Caco-2 (cell line): Measurements from ENCODE around the gene RBM4. TPM values are rescaled to one million over a fixed set of nuclear protein-coding genes. Genes with fewer than 3 reads are reported as not detected.
A peak's percentile ranks its signal among the peaks of the same experiment; 100 is the strongest.

ENCODE experiments used
- BruUV-seq: library from RNA; stranded (reverse); fragments of 400-500 nt; replicated peaks from 2 replicates; lab custom pipeline; 2021; lab: Mats Ljungman, UMichigan
- CTCF ChIA-PET: fragments of 300-600 bp; sonication (Branson Sonifier 250); formaldehyde crosslinking; loops from one replicate; lab custom pipeline; 2022; ENCODE audit warnings: antibody characterized with exemption; lab: Charles Lee
- POLR2A ChIA-PET: fragments of 300-600 bp; sonication (Branson Sonifier 250); formaldehyde crosslinking; loops from one replicate; lab custom pipeline; 2022; ENCODE audit warnings: antibody characterized with exemption; lab: Charles Lee
- DNase-seq, 2 experiments: peaks; one replicate each; pipeline versions ENCODE4 v3.0.0 to v3.0.0-alpha.2; 2020 to 2022
- H3K27me3 ChIP-seq: replicated peaks from 2 replicates; pipeline ENCODE4 v1.6.0; 2011; ENCODE audit warnings: low read length; ENCODE audit not compliant: control insufficient read depth, insufficient read depth
- H3K36me3 ChIP-seq: 2 replicates; pipeline ENCODE4 v1.5.1; 2011; ENCODE audit warnings: low read length; ENCODE audit not compliant: control insufficient read depth, insufficient read depth
- H3K4me1 ChIP-seq: fragments of 250-450 bp; sonication (Bioruptor Pico); 2 replicates; pipeline ENCODE4 v1.5.1; 2020; ENCODE audit warnings: mild to moderate bottlenecking
- H3K4me3 ChIP-seq: 2 replicates; pipeline ENCODE4 v1.5.1; 2011; ENCODE audit warnings: low read depth, mild to moderate bottlenecking, control low read depth, low read length
- H3K9me3 ChIP-seq: fragments of 250-450 bp; sonication (Bioruptor Pico); 2 replicates; pipeline ENCODE4 v1.5.1; 2020; ENCODE audit warnings: mild to moderate bottlenecking, moderate library complexity
- H3K27ac Mint-ChIP-seq: one replicate; pipeline ENCODE4 v1.8.0; 2022; ENCODE audit warnings: mixed read lengths; ENCODE audit not compliant: unreplicated experiment
- H3K27me3 Mint-ChIP-seq: one replicate; pipeline ENCODE4 v1.8.0; 2022; ENCODE audit warnings: mixed read lengths; ENCODE audit not compliant: insufficient read depth, unreplicated experiment
- H3K36me3 Mint-ChIP-seq: one replicate; pipeline ENCODE4 v1.8.0; 2022; ENCODE audit warnings: mild to moderate bottlenecking, mixed read lengths; ENCODE audit not compliant: insufficient read depth, unreplicated experiment
- H3K4me1 Mint-ChIP-seq: one replicate; pipeline ENCODE4 v1.8.0; 2022; ENCODE audit warnings: low read depth, mixed read lengths; ENCODE audit not compliant: unreplicated experiment
- H3K4me3 Mint-ChIP-seq: one replicate; pipeline ENCODE4 v1.8.0; 2022; ENCODE audit warnings: mild to moderate bottlenecking, moderate library complexity, mixed read lengths; ENCODE audit not compliant: unreplicated experiment
- H3K9me3 Mint-ChIP-seq: one replicate; pipeline ENCODE4 v1.8.0; 2022; ENCODE audit warnings: mixed read lengths; ENCODE audit not compliant: unreplicated experiment
- intact Hi-C: fragments of 100-400 bp; cut with micrococcal nuclease; formaldehyde crosslinking; loops from one replicate; pipeline ENCODE4 v1.10.0; 2022; ENCODE audit not compliant: unreplicated experiment
- total RNA-seq: library from RNA; stranded (reverse); gene quantifications from 2 replicates; pipeline ENCODE4 v1.2.3, GENCODE V29; 2022
- TF ChIP-seq, protein P1 (sequence below), 2 experiments: fragments of 200-600 bp in 1 of 2; IDR thresholded peaks; 1 replicate in 1 of 2; 2 replicates in 1 of 2; pipeline versions ENCODE4 v1.5.1 to v1.8.0; 2011 to 2022; ENCODE audit warnings: antibody characterized with exemption in 1 of 2, control low read depth in 1 of 2, inconsistent platforms in 1 of 2, low read depth in 1 of 2, low read length in 1 of 2, mild to moderate bottlenecking in 1 of 2, moderate library complexity in 1 of 2; ENCODE audit not compliant: insufficient read depth in 1 of 2, severe bottlenecking in 1 of 2, unreplicated experiment in 1 of 2

The RBM4 gene
- total RNA-seq, 1 experiment from 2014 or later: 257 TPM

DNA sequence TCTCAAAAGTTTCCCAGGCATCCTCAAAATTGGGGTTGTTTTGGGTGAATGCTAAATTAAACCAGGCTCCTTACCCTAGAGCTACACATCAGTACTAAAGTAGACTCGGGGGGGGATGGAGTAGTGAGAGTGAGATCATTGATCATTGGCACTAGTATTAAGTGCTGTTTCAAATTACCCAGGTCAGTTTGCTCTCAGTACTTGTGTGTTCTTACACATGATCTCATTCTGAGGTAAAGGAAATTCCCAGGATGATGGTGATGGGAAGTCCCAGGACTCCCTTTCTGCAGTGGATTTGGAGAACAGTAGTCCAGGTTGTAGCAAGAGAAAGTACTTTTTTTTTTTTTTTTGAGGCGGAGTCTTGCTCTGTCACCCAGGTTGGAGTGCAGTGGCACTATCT is 12.5 kb downstream of the RBM4 start:
- H3K4me3 Mint-ChIP-seq: no peak overlapping the region
- peak overlapping the region; percentile 50 for H3K27ac Mint-ChIP-seq
- intact Hi-C loops: no loop called here
- Histone ChIP-seq H3K9me3 (no peaks in the 10 kb centered on the region), H3K4me1 (no peaks in the 10 kb centered on the region), H3K4me3 (no peak overlapping the region), H3K27me3 (no peaks in the 10 kb centered on the region), H3K36me3 (peaks cover 2% of the 10 kb centered on the region; the same call in 1 of the 2 replicates)
- no peaks in the 10 kb centered on the region for H3K9me3 Mint-ChIP-seq
- peaks cover 13% of the 10 kb centered on the region for H3K4me1 Mint-ChIP-seq
- no TSS peak for BruUV-seq
- no peak for DNase-seq
- TF ChIP-seq, protein P1, sequence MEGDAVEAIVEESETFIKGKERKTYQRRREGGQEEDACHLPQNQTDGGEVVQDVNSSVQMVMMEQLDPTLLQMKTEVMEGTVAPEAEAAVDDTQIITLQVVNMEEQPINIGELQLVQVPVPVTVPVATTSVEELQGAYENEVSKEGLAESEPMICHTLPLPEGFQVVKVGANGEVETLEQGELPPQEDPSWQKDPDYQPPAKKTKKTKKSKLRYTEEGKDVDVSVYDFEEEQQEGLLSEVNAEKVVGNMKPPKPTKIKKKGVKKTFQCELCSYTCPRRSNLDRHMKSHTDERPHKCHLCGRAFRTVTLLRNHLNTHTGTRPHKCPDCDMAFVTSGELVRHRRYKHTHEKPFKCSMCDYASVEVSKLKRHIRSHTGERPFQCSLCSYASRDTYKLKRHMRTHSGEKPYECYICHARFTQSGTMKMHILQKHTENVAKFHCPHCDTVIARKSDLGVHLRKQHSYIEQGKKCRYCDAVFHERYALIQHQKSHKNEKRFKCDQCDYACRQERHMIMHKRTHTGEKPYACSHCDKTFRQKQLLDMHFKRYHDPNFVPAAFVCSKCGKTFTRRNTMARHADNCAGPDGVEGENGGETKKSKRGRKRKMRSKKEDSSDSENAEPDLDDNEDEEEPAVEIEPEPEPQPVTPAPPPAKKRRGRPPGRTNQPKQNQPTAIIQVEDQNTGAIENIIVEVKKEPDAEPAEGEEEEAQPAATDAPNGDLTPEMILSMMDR (IDR thresholded peaks at IDR 0.05; ENCODE audit: insufficient read depth in 1 of 2, low read depth in 1 of 2, low read length in 1 of 2, severe bottlenecking in 1 of 2, unreplicated experiment in 1 of 2): no peak
- H3K27me3 Mint-ChIP-seq: no peaks in the 10 kb centered on the region
- peaks cover 100% of the 10 kb centered on the region for H3K36me3 Mint-ChIP-seq
- ChIA-PET CTCF (no interaction called here), POLR2A (no interaction called here)

DNA sequence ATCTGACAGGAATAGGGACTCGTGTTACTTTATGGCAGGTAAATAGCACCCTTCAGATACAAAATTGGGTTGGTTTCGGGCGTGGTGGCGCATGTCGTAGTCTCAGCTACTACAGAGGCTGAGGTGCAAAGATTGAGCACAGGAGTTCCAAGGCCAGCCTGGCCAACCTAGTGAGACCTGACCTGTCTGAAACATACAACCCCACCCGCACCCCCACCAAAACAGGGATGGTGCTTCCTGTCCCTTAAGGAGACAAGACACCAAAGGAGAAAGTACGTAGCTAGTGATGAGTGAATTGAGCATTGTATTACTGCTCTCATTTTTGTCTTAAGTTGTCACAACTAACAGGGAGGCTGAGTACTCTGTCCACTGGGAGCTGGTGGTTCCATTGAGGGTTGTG is 14.1 kb downstream of the RBM4 start:
- BruUV-seq: TSS peak; percentile 4
- peaks cover 3% of the 10 kb centered on the region for H3K36me3 ChIP-seq
- H3K27me3 Mint-ChIP-seq: no peaks in the 10 kb centered on the region
- CTCF ChIA-PET: interaction anchor here (0.6 to 0.9 kb wide), 2 partner anchors 15 to 22 kb away, joined by 3 to 5 read pairs; no protein-coding TSS in a partner anchor
- no peak overlapping the region for H3K4me3 ChIP-seq
- H3K9me3 ChIP-seq: no peaks in the 10 kb centered on the region
- peaks cover 9% of the 10 kb centered on the region for H3K4me1 Mint-ChIP-seq
- H3K4me3 Mint-ChIP-seq: no peak overlapping the region
- no peak for DNase-seq
- intact Hi-C loops: no loop called here
- H3K27me3 ChIP-seq: no peaks in the 10 kb centered on the region
- POLR2A ChIA-PET: interaction anchor here (0.6 to 1.2 kb wide), 2 partner anchors 14 to 36 kb away, joined by 3 to 7 read pairs; partner anchors contain the start of gene RBM14
- TF ChIP-seq, protein P1 (IDR thresholded peaks at IDR 0.05; ENCODE audit: insufficient read depth in 1 of 2, low read depth in 1 of 2, low read length in 1 of 2, severe bottlenecking in 1 of 2, unreplicated experiment in 1 of 2): no peak
- no peaks in the 10 kb centered on the region for H3K4me1 ChIP-seq
- peaks cover 100% of the 10 kb centered on the region for H3K36me3 Mint-ChIP-seq
- H3K9me3 Mint-ChIP-seq: no peaks in the 10 kb centered on the region
- no peak overlapping the region for H3K27ac Mint-ChIP-seq

DNA sequence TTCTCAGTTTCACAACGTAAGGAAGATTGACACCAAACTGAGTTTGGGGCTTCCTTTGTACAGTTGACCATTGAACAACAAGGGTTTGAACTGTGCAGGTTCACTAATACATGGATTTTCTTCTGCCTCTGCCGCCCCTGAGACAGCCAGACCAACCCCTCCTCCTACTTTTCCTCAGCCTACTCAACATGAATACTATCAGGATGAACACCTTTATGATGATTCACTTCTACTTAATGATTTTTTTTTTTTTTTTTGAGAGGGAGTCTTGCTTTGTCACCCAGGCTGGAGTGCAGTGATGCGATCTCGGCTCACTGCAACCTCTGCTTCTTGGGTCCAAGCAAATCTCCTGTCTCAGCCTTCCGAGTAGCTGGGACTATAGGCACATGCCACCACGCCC is 14.6 kb downstream of the RBM4 start:
- no peak overlapping the region for H3K27ac Mint-ChIP-seq
- H3K27me3 Mint-ChIP-seq: no peaks in the 10 kb centered on the region
- Histone ChIP-seq H3K27me3 (no peaks in the 10 kb centered on the region), H3K36me3 (peaks cover 3% of the 10 kb centered on the region), H3K9me3 (no peaks in the 10 kb centered on the region), H3K4me3 (no peak overlapping the region), H3K4me1 (no peaks in the 10 kb centered on the region)
- H3K4me1 Mint-ChIP-seq: peaks cover 6% of the 10 kb centered on the region
- no peaks in the 10 kb centered on the region for H3K9me3 Mint-ChIP-seq
- CTCF ChIA-PET: no interaction called here
- POLR2A ChIA-PET: interaction anchor here (1.2 kb wide), 1 partner anchor 37 kb away, joined by 7 read pairs; the partner anchor contains the start of gene RBM14
- H3K4me3 Mint-ChIP-seq: no peak overlapping the region
- peaks cover 100% of the 10 kb centered on the region for H3K36me3 Mint-ChIP-seq
- intact Hi-C loops: no loop called here
- BruUV-seq: no TSS peak
- no peak for DNase-seq
- TF ChIP-seq, protein P1 (IDR thresholded peaks at IDR 0.05; ENCODE audit: insufficient read depth in 1 of 2, low read depth in 1 of 2, low read length in 1 of 2, severe bottlenecking in 1 of 2, unreplicated experiment in 1 of 2): no peak
